ENCODE results near the gene HMCN2. TPM values are rescaled to one million over a fixed set of nuclear protein-coding genes. Genes with fewer than 3 reads are reported as not detected.

The HMCN2 gene
- total RNA-seq, 4 donors from 2014 or later, result 1.8 to 46.7 (median 24.4) TPM

- no peaks in the 10 kb centered on the region for H3K27me3 ChIP-seq
- DNase-seq, result no peak
- no peaks in the 10 kb centered on the region for H3K9me3 ChIP-seq
- no peak overlapping the region for H3K4me3 ChIP-seq
- no peak overlapping the region for H3K27ac ChIP-seq
- H3K4me1 ChIP-seq, result no peaks in the 10 kb centered on the region
- TF ChIP-seq POLR2A (IDR thresholded peaks at IDR 0.05) (no peak), CTCF (IDR thresholded peaks at IDR 0.05) (no peak)
- no peaks in the 10 kb centered on the region for H3K36me3 ChIP-seq
- intact Hi-C loops (cut with DNase I; ENCODE audit: low total_unique reads), result no loop called here
These were observed 129.4 kb downstream of the HMCN2 start for GRCh38 chr9:130394814-130395470.

GRCh38 chr9:130395810-130396435 is 130.4 kb downstream of the HMCN2 start:
- Histone ChIP-seq H3K27ac (no peak overlapping the region), H3K4me1 (no peaks in the 10 kb centered on the region), H3K4me3 (no peak overlapping the region), H3K36me3 (no peaks in the 10 kb centered on the region), H3K9me3 (no peaks in the 10 kb centered on the region), H3K27me3 (no peaks in the 10 kb centered on the region)
- intact Hi-C loops (cut with DNase I; ENCODE audit: low total_unique reads), result no loop called here
- no peak for DNase-seq
- TF ChIP-seq POLR2A (IDR thresholded peaks at IDR 0.05) (no peak), CTCF (IDR thresholded peaks at IDR 0.05) (no peak)

GRCh38 chr9:130396581-130396980 is 131.0 kb downstream of the HMCN2 start:
- no peak overlapping the region for H3K27ac ChIP-seq
- no peak for TF ChIP-seq CTCF (IDR thresholded peaks at IDR 0.05)
- no peak for TF ChIP-seq POLR2A (IDR thresholded peaks at IDR 0.05)
- no peaks in the 10 kb centered on the region for H3K36me3 ChIP-seq
- H3K4me1 ChIP-seq, result no peaks in the 10 kb centered on the region
- no peaks in the 10 kb centered on the region for H3K27me3 ChIP-seq
- H3K9me3 ChIP-seq, result no peaks in the 10 kb centered on the region
- H3K4me3 ChIP-seq, result no peak overlapping the region
- no peak for DNase-seq
- intact Hi-C loops (cut with DNase I; ENCODE audit: low total_unique reads), result no loop called here

- intact Hi-C loops (cut with DNase I; ENCODE audit: low total_unique reads), result no loop called here
- TF ChIP-seq CTCF (IDR thresholded peaks at IDR 0.05), result no peak
- TF ChIP-seq POLR2A (IDR thresholded peaks at IDR 0.05), result no peak
- H3K27ac ChIP-seq, result no peak overlapping the region
These were observed 133.1 kb downstream of the HMCN2 start for GRCh38 chr9:130398487-130399240.

GRCh38 chr9:130399768-130400167 is 134.2 kb downstream of the HMCN2 start:
- Histone ChIP-seq H3K9me3 (no peaks in the 10 kb centered on the region), H3K4me3 (no peak overlapping the region), H3K4me1 (no peaks in the 10 kb centered on the region), H3K36me3 (no peaks in the 10 kb centered on the region), H3K27me3 (no peaks in the 10 kb centered on the region), H3K27ac (no peak overlapping the region)
- no peak for TF ChIP-seq CTCF (IDR thresholded peaks at IDR 0.05)
- DNase-seq, result no peak
- intact Hi-C loops (cut with DNase I; ENCODE audit: low total_unique reads), result no loop called here

More at GRCh38 chr9:130398487-130399240, 133.1 kb downstream of the HMCN2 start:
- Histone ChIP-seq H3K36me3 (no peaks in the 10 kb centered on the region), H3K4me3 (no peak overlapping the region), H3K27me3 (no peaks in the 10 kb centered on the region), H3K9me3 (no peaks in the 10 kb centered on the region), H3K4me1 (no peaks in the 10 kb centered on the region)
- DNase-seq, result no peak

All from uterus (tissue), 4 donors.